ENCODE data around the gene NUBP2. TPM values are rescaled to one million over a fixed set of nuclear protein-coding genes. Genes with fewer than 3 reads are reported as not detected.
A peak's percentile ranks its signal among the peaks of the same experiment; 100 is the strongest.

NUBP2 gene
- total and polyA plus RNA-seq, 8 donors: 20.4 to 58.8 (median 31.0) TPM

- Histone ChIP-seq H3K4me1 (no peaks in the 10 kb centered on the region), H3K9me3 (no peaks in the 10 kb centered on the region), H3K27me3 (no peaks in the 10 kb centered on the region), H3K36me3 (peaks cover 3 to 37% (median 18%) of the 10 kb centered on the region in 3 donors), H3K4me3 (no peak overlapping the region), H3K27ac (no peak overlapping the region)
- WGBS, 2 donors: 90 to 91% methylated on average over 17 of the region's 17 CpGs
- peak in 2 of 6 donors; percentile 51 to 78 for DNase-seq
- no peak for ATAC-seq
- FAIRE-seq: no peak
- intact Hi-C loops (cut with DNase I): no loop called here
- TF ChIP-seq CTCF (IDR thresholded peaks at IDR 0.05): no peak
Measured at GRCh38 chr16:1817716-1818115, 35.0 kb downstream of the NUBP2 start.

GRCh38 chr16:1818204-1818872, 35.6 kb downstream of the NUBP2 start:
- Histone ChIP-seq H3K36me3 (peaks cover 3 to 38% (median 18%) of the 10 kb centered on the region in 3 donors), H3K27me3 (no peaks in the 10 kb centered on the region), H3K4me1 (no peaks in the 10 kb centered on the region), H3K9me3 (no peaks in the 10 kb centered on the region), H3K27ac (no peak overlapping the region), H3K4me3 (no peak overlapping the region)
- 94 to 95% methylated on average over 23 to 27 of the region's 27 CpGs for WGBS, 2 donors
- DNase-seq (no peak), ATAC-seq (no peak), FAIRE-seq (no peak)
- no peak for TF ChIP-seq CTCF (IDR thresholded peaks at IDR 0.05)
- intact Hi-C loops (cut with DNase I): no loop called here

GRCh38 chr16:1818873-1819525, 36.2 kb downstream of the NUBP2 start:
- H3K27ac ChIP-seq: no peak overlapping the region
- WGBS, 2 donors: 94 to 95% methylated on average over 35 of the region's 35 CpGs
- H3K36me3 ChIP-seq: peaks cover 3 to 38% (median 14%) of the 10 kb centered on the region in 3 donors
- H3K9me3 ChIP-seq: no peaks in the 10 kb centered on the region
- ATAC-seq: no peak
- intact Hi-C loops (cut with DNase I): no loop called here
- FAIRE-seq: no peak
- TF ChIP-seq CTCF (IDR thresholded peaks at IDR 0.05): no peak
- no peak overlapping the region for H3K4me3 ChIP-seq
- DNase-seq: peak in 1 of 6 donors; percentile 73
- no peaks in the 10 kb centered on the region for H3K4me1 ChIP-seq
- H3K27me3 ChIP-seq: no peaks in the 10 kb centered on the region

- Histone ChIP-seq H3K27me3 (no peaks in the 10 kb centered on the region), H3K27ac (no peak overlapping the region), H3K36me3 (peaks cover 3 to 38% (median 14%) of the 10 kb centered on the region in 3 donors), H3K4me3 (no peak overlapping the region), H3K4me1 (peaks cover 0 to 3% (median 0%) of the 10 kb centered on the region in 3 donors), H3K9me3 (no peaks in the 10 kb centered on the region)
- no peak for TF ChIP-seq CTCF (IDR thresholded peaks at IDR 0.05)
- DNase-seq (no peak), ATAC-seq (no peak), FAIRE-seq (no peak)
- intact Hi-C loops (cut with DNase I): no loop called here
- WGBS, 2 donors: 91 to 95% methylated on average over 15 of the region's 15 CpGs
Measured at GRCh38 chr16:1819611-1820010, 36.9 kb downstream of the NUBP2 start.

Measured in pancreas (tissue), 10 donors.